HepG2 (cell line): ENCODE results near the gene DNAAF1. TPM values are rescaled to one million over a fixed set of nuclear protein-coding genes. Genes with fewer than 3 reads are reported as not detected.

Experiments used
- ATF3 ChIP-seq: sonication (generic); formaldehyde crosslinking; IDR thresholded peaks from 2 replicates; pipeline ENCODE4 v1.4.0; 2020; ENCODE audit warnings: missing genetic modification reagents
- CCAR2 ChIP-seq: fragments of 200-400 bp; formaldehyde crosslinking; optimal IDR thresholded peaks from 2 replicates; pipeline ENCODE3; 2018; ENCODE audit warnings: low read depth, mild to moderate bottlenecking, low read length, moderate library complexity
- CHD2 ChIP-seq: IDR thresholded peaks from 2 replicates; pipeline ENCODE4 v1.6.1; 2011; ENCODE audit warnings: low read depth, low read length, improper control_type of control experiment
- ELF4 ChIP-seq: sonication (generic); formaldehyde crosslinking; IDR thresholded peaks from 2 replicates; pipeline ENCODE4 v1.5.0; 2020; ENCODE audit warnings: missing genetic modification reagents, mild to moderate bottlenecking, moderate library complexity, borderline replicate concordance
- ETV6 ChIP-seq: sonication (generic); formaldehyde crosslinking; conservative IDR thresholded peaks from 2 replicates; pipeline ENCODE4 v1.4.0; 2020; ENCODE audit warnings: missing genetic modification reagents
- HOMEZ ChIP-seq: IDR thresholded peaks from 2 replicates; pipeline ENCODE4 v1.6.1; 2016; ENCODE audit warnings: low read depth
- KAT7 ChIP-seq: IDR thresholded peaks from 2 replicates; pipeline ENCODE4 v1.6.1; 2018; ENCODE audit warnings: borderline replicate concordance, missing compliant biosample characterization
- KLF9 ChIP-seq: IDR thresholded peaks from 2 replicates; pipeline ENCODE4 v1.6.1; 2016; ENCODE audit warnings: low read depth
- MEIS1 ChIP-seq: sonication (generic); formaldehyde crosslinking; IDR thresholded peaks from 2 replicates; pipeline ENCODE4 v1.9.0; 2021; ENCODE audit warnings: mild to moderate bottlenecking, missing genetic modification reagents, moderate library complexity, borderline replicate concordance
- MXI1 ChIP-seq: IDR thresholded peaks from 3 replicates; pipeline ENCODE4 v1.6.1; 2012; ENCODE audit warnings: low read depth, low read length, inconsistent platforms, borderline replicate concordance
- SMAD1 ChIP-seq: sonication (generic); formaldehyde crosslinking; IDR thresholded peaks from 2 replicates; pipeline ENCODE4 v1.4.0; 2020; ENCODE audit warnings: missing genetic modification reagents, low read depth, mild to moderate bottlenecking, borderline replicate concordance
- SMAD3 ChIP-seq: sonication (generic); formaldehyde crosslinking; IDR thresholded peaks from 2 replicates; pipeline ENCODE4 v1.4.0; 2020; ENCODE audit warnings: missing genetic modification reagents
- SMAD9 ChIP-seq: sonication (generic); formaldehyde crosslinking; IDR thresholded peaks from 2 replicates; pipeline ENCODE4 v1.5.1; 2020; ENCODE audit warnings: mild to moderate bottlenecking, missing genetic modification reagents
- SRSF4 ChIP-seq: fragments of 200-400 bp; formaldehyde crosslinking; IDR thresholded peaks from one replicate; pipeline ENCODE4 v1.6.1; 2018; ENCODE audit warnings: mild to moderate bottlenecking, low read depth, low read length, moderate library complexity; ENCODE audit not compliant: poor library complexity, severe bottlenecking
- SRY ChIP-seq: sonication (generic); formaldehyde crosslinking; IDR thresholded peaks from 2 replicates; pipeline ENCODE4 v1.8.0; 2022; ENCODE audit warnings: mild to moderate bottlenecking, missing genetic modification reagents
- THAP11 ChIP-seq: IDR thresholded peaks from 2 replicates; pipeline ENCODE4 v1.6.1; 2016; ENCODE audit warnings: missing biosample characterization, missing genetic modification reagents
- TIGD3 ChIP-seq: sonication (generic); formaldehyde crosslinking; IDR thresholded peaks from 2 replicates; pipeline ENCODE4 v1.5.1; 2020; ENCODE audit warnings: mild to moderate bottlenecking, missing genetic modification reagents, borderline replicate concordance
- ZNF207 ChIP-seq: fragments of 450-650 bp; IDR thresholded peaks from 2 replicates; pipeline ENCODE4 v1.6.1; 2016; ENCODE audit warnings: antibody characterized with exemption, borderline replicate concordance
- ZNF782 ChIP-seq: sonication (generic); formaldehyde crosslinking; IDR thresholded peaks from 2 replicates; pipeline ENCODE4 v1.4.0; 2020; ENCODE audit warnings: missing genetic modification reagents, mild to moderate bottlenecking, borderline replicate concordance
- ZNF800 ChIP-seq: sonication (generic); formaldehyde crosslinking; IDR thresholded peaks from 2 replicates; pipeline ENCODE4 v1.4.0; 2020; ENCODE audit warnings: missing genetic modification reagents
- polyA plus RNA-seq, 8 experiments: library from polyadenylated mRNA; depleted of rRNA in 3 of 8; stranded (reverse) in 7 of 8; unstranded in 1 of 8; fragments of >200 nt; fragmentation: Illumina TruSeq in 4 of 8; extraction: Trizol in 4 of 8; gene quantifications; 2 replicates each; pipeline versions ENCODE4 v1.2.1 to v1.2.3, GENCODE V29; 2011 to 2016; ENCODE audit warnings: low read depth in 4 of 8, missing spikeins in 1 of 8, mixed read lengths in 1 of 8; ENCODE audit not compliant: insufficient read depth in 1 of 8
- total RNA-seq, 5 experiments: library from RNA; depleted of rRNA; stranded (reverse); fragments of >200 nt; fragmentation: Illumina TruSeq; extraction: Trizol; gene quantifications; 2 replicates each; pipeline ENCODE4 v1.2.3, GENCODE V29; 2016; ENCODE audit warnings: low read depth in 1 of 5
- TF ChIP-seq, protein P1 (sequence below): sonication (generic); formaldehyde crosslinking; IDR thresholded peaks from 2 replicates; pipeline ENCODE4 v1.4.0; 2020; ENCODE audit warnings: missing genetic modification reagents

The DNAAF1 gene
- total and polyA plus RNA-seq, 2 of the 13 experiments (the other 11 are each of a cell fraction or from before 2014, with no cell fraction given): 0.04 TPM; not detected in 1

GRCh38 chr16:84138824-84139627 lies 6.1 kb upstream of the DNAAF1 start (continued):
- 0 out of 2 replicates have a peak, but pooled peaks have one; percentile 21 for TF ChIP-seq SMAD1 (CRISPR knock-in tag)
- TF ChIP-seq MXI1: peak; percentile 51; the same call in 1 of the 3 replicates
- peak; percentile 22; the same call in 1 of the 2 replicates for TF ChIP-seq ZNF800 (CRISPR knock-in tag)
- no peak for TF ChIP-seq ZNF207
- no peak for TF ChIP-seq CHD2
- no peak; the same call in 1 of the 2 replicates for TF ChIP-seq ATF3
- TF ChIP-seq ZNF782 (CRISPR knock-in tag): no peak; the same call in 1 of the 2 replicates
- no peak for TF ChIP-seq SMAD9 (CRISPR knock-in tag)
- TF ChIP-seq CCAR2: no peak
- TF ChIP-seq ETV6: no peak
- TF ChIP-seq ELF4 (CRISPR knock-in tag): no peak; the same call in 1 of the 2 replicates
- TF ChIP-seq HOMEZ: peak; percentile 62; the same call in 1 of the 2 replicates
- peak; percentile 70; the same call in 1 of the 2 replicates for TF ChIP-seq THAP11 (CRISPR knock-in tag)
- TF ChIP-seq TIGD3: no peak
- TF ChIP-seq MEIS1 (CRISPR knock-in tag): no peak
- TF ChIP-seq SRY (CRISPR knock-in tag): no peak
- TF ChIP-seq SRSF4: no peak
- TF ChIP-seq, protein P1, sequence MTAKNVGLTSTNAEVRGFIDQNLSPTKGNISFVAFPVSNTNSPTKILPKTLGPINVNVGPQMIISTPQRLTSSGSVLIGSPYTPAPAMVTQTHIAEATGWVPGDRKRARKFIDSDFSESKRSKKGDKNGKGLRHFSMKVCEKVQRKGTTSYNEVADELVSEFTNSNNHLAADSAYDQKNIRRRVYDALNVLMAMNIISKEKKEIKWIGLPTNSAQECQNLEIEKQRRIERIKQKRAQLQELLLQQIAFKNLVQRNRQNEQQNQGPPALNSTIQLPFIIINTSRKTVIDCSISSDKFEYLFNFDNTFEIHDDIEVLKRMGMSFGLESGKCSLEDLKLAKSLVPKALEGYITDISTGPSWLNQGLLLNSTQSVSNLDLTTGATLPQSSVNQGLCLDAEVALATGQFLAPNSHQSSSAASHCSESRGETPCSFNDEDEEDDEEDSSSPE (CRISPR knock-in tag): no peak
- no peak; the same call in 1 of the 2 replicates for TF ChIP-seq SMAD3 (CRISPR knock-in tag)
- TF ChIP-seq KLF9 (CRISPR knock-in tag): no peak
- TF ChIP-seq KAT7: peak; percentile 91
